Gastroesophageal sphincter (tissue), 3 donors: ENCODE data around the gene CBR3.

Source experiments
- EP300 ChIP-seq: sonication (generic); formaldehyde crosslinking; IDR thresholded peaks from one replicate; pipeline ENCODE4 v1.6.1; 2017; ENCODE audit warnings: antibody characterized with exemption, mild to moderate bottlenecking
- POLR2A ChIP-seq, 2 donors: fragments of 450-650 bp; IDR thresholded peaks; one replicate each; pipeline ENCODE4 v1.6.1; 2017; ENCODE audit warnings: antibody characterized with exemption in 2 of 2, mild to moderate bottlenecking in 2 of 2, moderate library complexity in 1 of 2
- TF ChIP-seq, protein P1 (sequence below), 4 experiments: fragments of 200-600 bp in 2 of 4; fragments of 450-650 bp in 2 of 4; sonication (generic) in 1 of 4; IDR thresholded peaks; one replicate each; pipeline ENCODE4 v1.5.1; 2017 to 2019; ENCODE audit warnings: antibody characterized with exemption in 4 of 4, mild to moderate bottlenecking in 2 of 4, moderate library complexity in 2 of 4

DNA sequence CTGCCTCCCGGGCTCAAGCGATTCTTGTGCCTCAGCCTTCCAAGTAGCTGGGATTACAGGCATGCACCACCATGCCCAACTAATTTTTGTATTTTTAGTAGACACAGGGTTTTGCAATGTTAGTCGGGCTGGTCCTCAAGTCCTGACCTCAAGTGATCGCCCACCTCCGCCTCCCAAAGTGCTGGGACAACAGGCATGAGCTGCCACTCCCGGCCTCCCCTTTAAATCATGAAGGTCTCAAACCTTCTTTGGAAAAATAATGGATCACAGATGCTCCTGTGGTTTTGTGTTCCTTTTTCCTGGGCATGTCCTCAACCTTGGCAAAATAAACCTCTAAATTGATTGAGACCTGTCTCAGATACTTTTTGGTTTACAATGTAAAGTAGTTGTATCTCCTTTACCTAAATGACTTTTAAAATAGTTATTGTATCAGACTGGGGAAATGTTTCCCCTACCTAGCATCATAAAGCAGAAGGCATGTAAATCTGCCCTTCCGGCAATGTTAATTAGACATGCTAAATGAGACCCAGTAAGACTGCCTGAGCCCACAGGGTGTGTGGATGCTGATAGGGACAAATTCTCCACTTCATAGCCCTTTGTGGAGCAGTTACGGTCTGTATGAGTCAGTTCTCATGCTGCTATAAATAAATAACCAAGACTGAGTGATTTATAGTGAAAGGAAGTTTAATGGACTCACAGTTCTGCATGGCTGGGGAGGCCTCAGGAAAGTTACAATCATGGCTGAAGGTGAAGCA lies 37.3 kb upstream of the CBR3 start:
- TF ChIP-seq EP300: no peak
- TF ChIP-seq, protein P1, sequence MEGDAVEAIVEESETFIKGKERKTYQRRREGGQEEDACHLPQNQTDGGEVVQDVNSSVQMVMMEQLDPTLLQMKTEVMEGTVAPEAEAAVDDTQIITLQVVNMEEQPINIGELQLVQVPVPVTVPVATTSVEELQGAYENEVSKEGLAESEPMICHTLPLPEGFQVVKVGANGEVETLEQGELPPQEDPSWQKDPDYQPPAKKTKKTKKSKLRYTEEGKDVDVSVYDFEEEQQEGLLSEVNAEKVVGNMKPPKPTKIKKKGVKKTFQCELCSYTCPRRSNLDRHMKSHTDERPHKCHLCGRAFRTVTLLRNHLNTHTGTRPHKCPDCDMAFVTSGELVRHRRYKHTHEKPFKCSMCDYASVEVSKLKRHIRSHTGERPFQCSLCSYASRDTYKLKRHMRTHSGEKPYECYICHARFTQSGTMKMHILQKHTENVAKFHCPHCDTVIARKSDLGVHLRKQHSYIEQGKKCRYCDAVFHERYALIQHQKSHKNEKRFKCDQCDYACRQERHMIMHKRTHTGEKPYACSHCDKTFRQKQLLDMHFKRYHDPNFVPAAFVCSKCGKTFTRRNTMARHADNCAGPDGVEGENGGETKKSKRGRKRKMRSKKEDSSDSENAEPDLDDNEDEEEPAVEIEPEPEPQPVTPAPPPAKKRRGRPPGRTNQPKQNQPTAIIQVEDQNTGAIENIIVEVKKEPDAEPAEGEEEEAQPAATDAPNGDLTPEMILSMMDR (IDR thresholded peaks at IDR 0.05): no peak
- no peak for TF ChIP-seq POLR2A (IDR thresholded peaks at IDR 0.05)
